ENCODE results near the gene CEACAM18.

GRCh38 chr19:51531349-51532315 is 53.3 kb downstream of the CEACAM18 start, which contains the start of gene SIGLEC6:
- TF ChIP-seq ZNF19 (tag by site-specific recombination; IDR thresholded peaks at IDR 0.05; ENCODE audit: low read depth) (no peak), ZNF335 (tag by site-specific recombination; conservative IDR thresholded peaks at IDR 0.05) (no peak), ZFHX2 (tag by site-specific recombination; conservative IDR thresholded peaks at IDR 0.05) (no peak), CTCF (tag by site-specific recombination; IDR thresholded peaks at IDR 0.05) (no peak), OSR2 (tag by site-specific recombination; IDR thresholded peaks at IDR 0.05) (no peak), REST (tag by site-specific recombination; IDR thresholded peaks at IDR 0.05) (no peak), ZNF600 (tag by site-specific recombination; IDR thresholded peaks at IDR 0.05) (no peak)
